ENCODE results near the gene DNM3.

The DNM3 gene

GRCh38 chr1:172108161-172108893 is 267.0 kb downstream of the DNM3 start:
- TF ChIP-seq FOXA1 (IDR thresholded peaks at IDR 0.05) (no peak), HDGF (IDR thresholded peaks at IDR 0.05; ENCODE audit: borderline replicate concordance) (no peak), FOXK2 (IDR thresholded peaks at IDR 0.05) (no peak), ARNT (IDR thresholded peaks at IDR 0.05) (no peak), LEF1 (IDR thresholded peaks at IDR 0.05; ENCODE audit: borderline replicate concordance) (no peak), PKNOX1 (IDR thresholded peaks at IDR 0.05) (no peak), FOXM1 (IDR thresholded peaks at IDR 0.05; ENCODE audit: borderline replicate concordance) (no peak), TARDBP (IDR thresholded peaks at IDR 0.05) (no peak), ZNF384 (IDR thresholded peaks at IDR 0.05) (no peak), L3MBTL2 (conservative IDR thresholded peaks at IDR 0.05) (no peak), NFRKB (IDR thresholded peaks at IDR 0.05) (no peak), CTBP1 (IDR thresholded peaks at IDR 0.05; ENCODE audit: borderline replicate concordance) (no peak), SUZ12 (IDR thresholded peaks at IDR 0.05) (no peak), BHLHE40 (IDR thresholded peaks at IDR 0.05; ENCODE audit: borderline replicate concordance) (no peak), ELF4 (IDR thresholded peaks at IDR 0.05) (no peak)
- CTCF ChIA-PET = no interaction called here
- DNase-seq (ENCODE audit: extremely low spot score) = no peak
- POLR2A ChIA-PET = no interaction called here

GRCh38 chr1:172109359-172109758 is 268.1 kb downstream of the DNM3 start:
- ChIA-PET CTCF (no interaction called here), POLR2A (interaction anchor here (0.7 kb wide), 1 partner anchor 250 kb away, joined by 3 read pairs; no protein-coding TSS in a partner anchor)
- DNase-seq (ENCODE audit: extremely low spot score) = no peak
- TF ChIP-seq FOXA1 (IDR thresholded peaks at IDR 0.05) (no peak), FOXM1 (IDR thresholded peaks at IDR 0.05; ENCODE audit: borderline replicate concordance) (no peak), L3MBTL2 (conservative IDR thresholded peaks at IDR 0.05) (no peak), ZNF384 (IDR thresholded peaks at IDR 0.05) (no peak), FOXK2 (IDR thresholded peaks at IDR 0.05) (no peak), CTBP1 (IDR thresholded peaks at IDR 0.05; ENCODE audit: borderline replicate concordance) (no peak), PKNOX1 (IDR thresholded peaks at IDR 0.05) (no peak), SUZ12 (IDR thresholded peaks at IDR 0.05) (no peak), LEF1 (IDR thresholded peaks at IDR 0.05; ENCODE audit: borderline replicate concordance) (no peak), NFRKB (IDR thresholded peaks at IDR 0.05) (no peak), ARNT (IDR thresholded peaks at IDR 0.05) (no peak), SP1 (IDR thresholded peaks at IDR 0.05) (no peak), HDGF (IDR thresholded peaks at IDR 0.05; ENCODE audit: borderline replicate concordance) (no peak), ELF4 (IDR thresholded peaks at IDR 0.05) (no peak), TARDBP (IDR thresholded peaks at IDR 0.05) (no peak), BHLHE40 (IDR thresholded peaks at IDR 0.05; ENCODE audit: borderline replicate concordance) (no peak)

GRCh38 chr1:172112576-172112975 is 271.3 kb downstream of the DNM3 start:
- no peak for DNase-seq (ENCODE audit: extremely low spot score)
- POLR2A ChIA-PET = no interaction called here
- CTCF ChIA-PET = no interaction called here
- TF ChIP-seq PKNOX1 (IDR thresholded peaks at IDR 0.05) (no peak), BHLHE40 (IDR thresholded peaks at IDR 0.05; ENCODE audit: borderline replicate concordance) (no peak), FOXA1 (IDR thresholded peaks at IDR 0.05) (no peak), ARNT (IDR thresholded peaks at IDR 0.05) (no peak), ZNF384 (IDR thresholded peaks at IDR 0.05) (no peak), SUZ12 (IDR thresholded peaks at IDR 0.05) (no peak), TARDBP (IDR thresholded peaks at IDR 0.05) (no peak), HDGF (IDR thresholded peaks at IDR 0.05; ENCODE audit: borderline replicate concordance) (no peak), FOXK2 (IDR thresholded peaks at IDR 0.05) (no peak), CTBP1 (IDR thresholded peaks at IDR 0.05; ENCODE audit: borderline replicate concordance) (no peak), ELF4 (IDR thresholded peaks at IDR 0.05) (no peak), LEF1 (IDR thresholded peaks at IDR 0.05; ENCODE audit: borderline replicate concordance) (no peak), L3MBTL2 (conservative IDR thresholded peaks at IDR 0.05) (no peak), NFRKB (IDR thresholded peaks at IDR 0.05) (no peak), SP1 (IDR thresholded peaks at IDR 0.05) (no peak), FOXM1 (IDR thresholded peaks at IDR 0.05; ENCODE audit: borderline replicate concordance) (no peak)

GRCh38 chr1:172117800-172118199 is 276.5 kb downstream of the DNM3 start:
- ChIA-PET CTCF (no interaction called here), POLR2A (no interaction called here)
- no peak for DNase-seq (ENCODE audit: extremely low spot score)
- TF ChIP-seq BHLHE40 (IDR thresholded peaks at IDR 0.05; ENCODE audit: borderline replicate concordance) (no peak), L3MBTL2 (conservative IDR thresholded peaks at IDR 0.05) (no peak), FOXK2 (IDR thresholded peaks at IDR 0.05) (no peak), NFRKB (IDR thresholded peaks at IDR 0.05) (no peak), TARDBP (IDR thresholded peaks at IDR 0.05) (no peak), PKNOX1 (IDR thresholded peaks at IDR 0.05) (no peak)

GRCh38 chr1:172118618-172119017 is 277.3 kb downstream of the DNM3 start:
- ChIA-PET POLR2A (no interaction called here), CTCF (no interaction called here)
- TF ChIP-seq ARNT (IDR thresholded peaks at IDR 0.05) (no peak), CTBP1 (IDR thresholded peaks at IDR 0.05; ENCODE audit: borderline replicate concordance) (no peak)
- DNase-seq (ENCODE audit: extremely low spot score) = no peak

- no peak for DNase-seq (ENCODE audit: extremely low spot score)
- TF ChIP-seq BHLHE40 (IDR thresholded peaks at IDR 0.05; ENCODE audit: borderline replicate concordance) (no peak), HDGF (IDR thresholded peaks at IDR 0.05; ENCODE audit: borderline replicate concordance) (no peak), ZNF384 (IDR thresholded peaks at IDR 0.05) (no peak), ARNT (IDR thresholded peaks at IDR 0.05) (no peak)
- ChIA-PET POLR2A (no interaction called here), CTCF (no interaction called here)
Measured at GRCh38 chr1:172119184-172119583, 277.9 kb downstream of the DNM3 start.
